ENCODE data around the gene GRID2. TPM values are rescaled to one million over a fixed set of nuclear protein-coding genes. Genes with fewer than 3 reads are reported as not detected.

Gene GRID2
- total and polyA plus RNA-seq, 12 donors = 0.01 to 0.07 (median 0.07) TPM; not detected in 9

DNA sequence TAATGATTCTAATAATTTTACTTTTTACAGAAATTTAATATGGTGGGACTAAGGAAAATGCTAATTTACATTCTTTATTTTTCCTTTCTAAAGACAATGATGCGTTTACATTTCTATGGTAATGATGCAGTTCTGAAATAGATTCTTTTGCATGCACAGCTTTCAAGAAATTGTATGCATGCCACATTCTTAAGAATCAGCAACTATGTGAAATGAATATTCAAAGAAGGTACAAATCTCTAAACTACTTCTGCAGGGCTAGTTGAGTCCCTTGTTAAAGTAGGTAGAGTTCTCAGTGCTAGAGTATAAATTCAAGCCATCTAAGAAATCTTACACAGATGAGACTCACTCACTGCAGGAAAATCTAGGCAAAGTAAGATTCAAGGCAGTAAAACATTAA is 24.5 kb upstream of the GRID2 start:
- DNase-seq = no peak
- no peak overlapping the region for H3K27ac ChIP-seq
- intact Hi-C loops (cut with DNase I) = no loop called here
- 90 to 92% methylated on average over 1 of the region's 1 CpG for WGBS, 2 donors
- H3K27me3 ChIP-seq = no peaks in the 10 kb centered on the region
- no peaks in the 10 kb centered on the region for H3K9me3 ChIP-seq
- no peak for ATAC-seq
- no peaks in the 10 kb centered on the region for H3K4me1 ChIP-seq
- no peak overlapping the region for H3K4me3 ChIP-seq
- TF ChIP-seq, protein P1, sequence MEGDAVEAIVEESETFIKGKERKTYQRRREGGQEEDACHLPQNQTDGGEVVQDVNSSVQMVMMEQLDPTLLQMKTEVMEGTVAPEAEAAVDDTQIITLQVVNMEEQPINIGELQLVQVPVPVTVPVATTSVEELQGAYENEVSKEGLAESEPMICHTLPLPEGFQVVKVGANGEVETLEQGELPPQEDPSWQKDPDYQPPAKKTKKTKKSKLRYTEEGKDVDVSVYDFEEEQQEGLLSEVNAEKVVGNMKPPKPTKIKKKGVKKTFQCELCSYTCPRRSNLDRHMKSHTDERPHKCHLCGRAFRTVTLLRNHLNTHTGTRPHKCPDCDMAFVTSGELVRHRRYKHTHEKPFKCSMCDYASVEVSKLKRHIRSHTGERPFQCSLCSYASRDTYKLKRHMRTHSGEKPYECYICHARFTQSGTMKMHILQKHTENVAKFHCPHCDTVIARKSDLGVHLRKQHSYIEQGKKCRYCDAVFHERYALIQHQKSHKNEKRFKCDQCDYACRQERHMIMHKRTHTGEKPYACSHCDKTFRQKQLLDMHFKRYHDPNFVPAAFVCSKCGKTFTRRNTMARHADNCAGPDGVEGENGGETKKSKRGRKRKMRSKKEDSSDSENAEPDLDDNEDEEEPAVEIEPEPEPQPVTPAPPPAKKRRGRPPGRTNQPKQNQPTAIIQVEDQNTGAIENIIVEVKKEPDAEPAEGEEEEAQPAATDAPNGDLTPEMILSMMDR (IDR thresholded peaks at IDR 0.05) = no peak
- H3K36me3 ChIP-seq = no peaks in the 10 kb centered on the region

DNA sequence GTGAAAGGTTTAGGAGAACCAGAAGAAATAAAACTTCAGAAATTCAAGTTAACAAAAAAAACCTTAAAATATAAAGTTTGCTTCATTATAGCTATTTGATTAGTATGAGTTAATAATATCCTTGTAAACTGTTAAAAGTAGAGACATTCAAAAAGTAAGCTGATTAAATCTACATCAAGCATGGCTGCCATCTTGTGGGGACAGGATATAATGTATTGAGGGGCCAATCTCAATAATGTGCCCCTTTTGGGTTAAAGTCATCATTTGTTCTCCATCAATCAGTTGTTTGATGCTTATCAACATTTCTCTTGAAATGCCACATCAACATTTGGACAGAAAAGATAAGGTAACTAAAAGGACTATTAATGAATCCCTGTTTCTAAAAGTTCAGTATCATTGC is 4.6 kb upstream of the GRID2 start:
- intact Hi-C loops (cut with DNase I) = no loop called here
- Histone ChIP-seq H3K4me3 (no peak overlapping the region), H3K4me1 (peaks cover 0 to 9% (median 1%) of the 10 kb centered on the region in 9 donors), H3K36me3 (no peaks in the 10 kb centered on the region), H3K9me3 (peaks cover 0 to 2% (median 0%) of the 10 kb centered on the region in 11 donors), H3K27ac (no peak overlapping the region), H3K27me3 (peaks cover 0 to 68% (median 52%) of the 10 kb centered on the region in 7 donors)
- DNase-seq (no peak), ATAC-seq (no peak)
- TF ChIP-seq, protein P1 (IDR thresholded peaks at IDR 0.05) = peak in 1 of 9 donors; percentile 7

DNA sequence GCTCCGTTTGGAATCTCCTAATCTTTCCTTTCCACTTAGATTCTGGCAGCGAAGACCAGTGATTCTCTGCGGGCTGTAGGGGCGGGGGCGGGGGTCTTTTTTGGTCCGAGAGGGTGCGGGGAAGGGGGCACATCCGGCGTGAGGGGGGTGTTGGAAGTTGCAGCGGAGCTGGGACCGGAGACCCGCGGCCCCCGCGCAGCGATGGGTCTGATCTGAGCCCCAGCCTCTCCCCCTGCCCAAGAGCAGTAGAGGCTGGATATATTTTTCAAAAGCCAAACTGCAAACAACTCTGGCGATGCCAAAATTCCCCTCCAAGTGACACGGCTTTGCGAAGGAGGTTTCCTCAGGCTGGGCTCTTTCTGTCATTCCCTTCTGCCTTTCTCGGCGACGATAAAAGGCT is 355 bp downstream of the GRID2 start:
- TF ChIP-seq, protein P1 (IDR thresholded peaks at IDR 0.05) = no peak
- Histone ChIP-seq H3K27me3 (peaks cover 5 to 82% (median 78%) of the 10 kb centered on the region in 7 donors), H3K9me3 (no peaks in the 10 kb centered on the region), H3K4me1 (peaks cover 0 to 29% (median 14%) of the 10 kb centered on the region in 9 donors), H3K27ac (no peak overlapping the region), H3K36me3 (no peaks in the 10 kb centered on the region), H3K4me3 (peak overlapping the region in 9 of 10 donors; percentile 23 to 57 (median 48))
- DNase-seq = no peak
- 0% methylated on average over 22 of the region's 22 CpGs for WGBS, 2 donors
- no peak for ATAC-seq
- intact Hi-C loops (cut with DNase I) = no loop called here

DNA sequence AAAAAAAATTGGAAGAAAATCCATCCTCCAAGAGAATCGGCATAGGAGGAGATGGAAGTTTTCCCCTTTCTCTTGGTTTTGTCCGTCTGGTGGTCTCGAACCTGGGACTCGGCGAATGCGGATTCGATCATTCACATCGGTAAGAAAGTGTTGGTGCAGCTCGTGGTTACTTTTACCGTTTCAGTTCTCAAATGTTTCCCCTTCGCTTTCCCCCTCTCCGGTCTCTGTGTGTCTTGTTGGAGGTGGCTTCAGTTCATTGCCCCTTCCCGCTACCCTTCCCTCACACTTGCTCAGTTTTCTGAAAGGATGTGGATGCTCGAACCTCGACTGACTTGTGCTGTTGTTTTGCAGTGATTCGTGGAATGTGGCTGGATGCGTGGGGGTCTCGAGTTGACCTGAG is 840 bp downstream of the GRID2 start:
- WGBS, 2 donors = 0 to 3% methylated on average over 18 of the region's 18 CpGs
- ATAC-seq = no peak
- no peak for DNase-seq
- Histone ChIP-seq H3K9me3 (no peaks in the 10 kb centered on the region), H3K36me3 (no peaks in the 10 kb centered on the region), H3K4me1 (peaks cover 0 to 29% (median 14%) of the 10 kb centered on the region in 9 donors), H3K27me3 (peaks cover 5 to 79% (median 75%) of the 10 kb centered on the region in 7 donors), H3K27ac (no peak overlapping the region), H3K4me3 (peak overlapping the region in 9 of 10 donors; percentile 35 to 57 (median 48))
- TF ChIP-seq, protein P1 (IDR thresholded peaks at IDR 0.05) = no peak
- intact Hi-C loops (cut with DNase I) = no loop called here

Data from heart right ventricle (tissue), 16 donors.